Measurements from ENCODE around the gene CCSER1.

DNA sequence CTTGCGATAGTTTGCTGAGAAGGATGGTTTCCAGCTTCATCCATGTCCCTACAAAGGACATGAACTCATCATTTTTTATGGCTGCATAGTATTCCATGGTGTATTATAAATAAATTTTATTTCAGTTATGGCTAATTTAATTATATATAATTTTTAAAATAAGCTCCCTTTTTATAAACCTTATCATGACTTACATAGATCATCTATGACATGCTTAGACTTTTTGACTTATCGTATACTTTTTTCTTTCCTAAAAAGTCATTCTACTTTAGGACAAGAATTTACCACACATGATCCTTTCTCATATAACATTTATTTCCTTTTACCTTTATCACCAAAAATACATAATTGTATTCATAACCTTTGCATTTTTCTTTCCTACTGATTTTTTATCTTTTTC, 376.5 kb downstream of the CCSER1 start:
- TF ChIP-seq POLR2A (IDR thresholded peaks at IDR 0.05) (no peak), EP300 (IDR thresholded peaks at IDR 0.05; ENCODE audit: low read depth) (no peak)
- TF ChIP-seq, protein P1, sequence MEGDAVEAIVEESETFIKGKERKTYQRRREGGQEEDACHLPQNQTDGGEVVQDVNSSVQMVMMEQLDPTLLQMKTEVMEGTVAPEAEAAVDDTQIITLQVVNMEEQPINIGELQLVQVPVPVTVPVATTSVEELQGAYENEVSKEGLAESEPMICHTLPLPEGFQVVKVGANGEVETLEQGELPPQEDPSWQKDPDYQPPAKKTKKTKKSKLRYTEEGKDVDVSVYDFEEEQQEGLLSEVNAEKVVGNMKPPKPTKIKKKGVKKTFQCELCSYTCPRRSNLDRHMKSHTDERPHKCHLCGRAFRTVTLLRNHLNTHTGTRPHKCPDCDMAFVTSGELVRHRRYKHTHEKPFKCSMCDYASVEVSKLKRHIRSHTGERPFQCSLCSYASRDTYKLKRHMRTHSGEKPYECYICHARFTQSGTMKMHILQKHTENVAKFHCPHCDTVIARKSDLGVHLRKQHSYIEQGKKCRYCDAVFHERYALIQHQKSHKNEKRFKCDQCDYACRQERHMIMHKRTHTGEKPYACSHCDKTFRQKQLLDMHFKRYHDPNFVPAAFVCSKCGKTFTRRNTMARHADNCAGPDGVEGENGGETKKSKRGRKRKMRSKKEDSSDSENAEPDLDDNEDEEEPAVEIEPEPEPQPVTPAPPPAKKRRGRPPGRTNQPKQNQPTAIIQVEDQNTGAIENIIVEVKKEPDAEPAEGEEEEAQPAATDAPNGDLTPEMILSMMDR (IDR thresholded peaks at IDR 0.05) = no peak
